ENCODE results near the gene TPPP2. TPM values are rescaled to one million over a fixed set of nuclear protein-coding genes. Genes with fewer than 3 reads are reported as not detected.

TPPP2 gene
- polyA plus RNA-seq (not detected in 2 replicates), polyA minus RNA-seq (not detected in 2 replicates)

DNA sequence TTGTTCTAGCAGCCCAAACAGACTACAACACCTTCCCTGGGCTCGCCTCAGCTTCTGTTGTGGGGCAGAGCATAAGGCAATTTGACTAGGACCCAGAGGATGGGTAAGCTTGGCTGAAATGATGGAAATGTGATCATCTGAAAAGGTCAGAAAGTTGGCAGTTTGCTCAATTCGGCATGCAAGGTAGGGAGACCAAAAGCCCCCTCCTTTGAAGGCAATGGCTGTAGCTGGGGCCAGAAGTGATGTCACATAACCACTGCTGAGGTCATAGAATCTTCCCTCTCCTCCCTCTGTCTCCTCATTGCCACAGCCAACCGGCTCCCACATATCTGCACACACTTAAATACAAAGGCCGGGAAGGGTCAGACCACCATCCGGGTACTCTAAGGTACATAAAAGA lies at the start of gene TPPP2:
Gene TPPP2 (plus strand): TSS at position 301 of the 400 bp plus-strand sequence. CDS start 365 bp downstream, outside the sequence.
- Histone ChIP-seq H2AFZ (ENCODE audit: low read depth, low read length) (no peak within 1 kb of the TSS), H3K4me2 (ENCODE audit: low read length) (no peak within 1 kb of the TSS), H3F3A (ENCODE audit: insufficient read depth, low read length, poor library complexity, severe bottlenecking) (no peaks in the 10 kb centered on the region), H3K4me3 (ENCODE audit: low read length) (no peak within 1 kb of the TSS), H3K27ac (ENCODE audit: low read length) (no peak within 1 kb of the TSS), H3K79me2 (replicated peaks; ENCODE audit: insufficient read depth, low read length) (no peaks in the 10 kb centered on the region), H3K9me3 (ENCODE audit: low read length) (no peaks in the 10 kb centered on the region), H3K27me3 (ENCODE audit: insufficient read depth, low read depth, low read length) (peaks cover 4% of the 10 kb centered on the region), H3K9me2 (ENCODE audit: insufficient read depth, low read length) (no peaks in the 10 kb centered on the region), H3K36me3 (ENCODE audit: insufficient read depth, low read length) (no peaks in the 10 kb centered on the region), H3K9ac (ENCODE audit: low read length) (no peak within 1 kb of the TSS), H4K20me1 (ENCODE audit: insufficient read depth) (no peaks in the 10 kb centered on the region)
- TF ChIP-seq MXI1 (conservative IDR thresholded peaks at IDR 0.05; ENCODE audit: poor library complexity, severe bottlenecking) (no peak), POLR2AphosphoS5 (IDR thresholded peaks at IDR 0.05) (no peak), RAD21 (conservative IDR thresholded peaks at IDR 0.05) (no peak), EP300 (conservative IDR thresholded peaks at IDR 0.05; ENCODE audit: poor library complexity, severe bottlenecking) (no peak), REST (IDR thresholded peaks at IDR 0.05; ENCODE audit: borderline replicate concordance) (no peak), SMC3 (conservative IDR thresholded peaks at IDR 0.05; ENCODE audit: poor library complexity) (no peak), EZH2 (IDR thresholded peaks at IDR 0.05; ENCODE audit: borderline replicate concordance, insufficient read depth, low read length, poor library complexity, severe bottlenecking) (no peak), TAF1 (IDR thresholded peaks at IDR 0.05; ENCODE audit: low read depth) (no peak)
- TF ChIP-seq, protein P1, sequence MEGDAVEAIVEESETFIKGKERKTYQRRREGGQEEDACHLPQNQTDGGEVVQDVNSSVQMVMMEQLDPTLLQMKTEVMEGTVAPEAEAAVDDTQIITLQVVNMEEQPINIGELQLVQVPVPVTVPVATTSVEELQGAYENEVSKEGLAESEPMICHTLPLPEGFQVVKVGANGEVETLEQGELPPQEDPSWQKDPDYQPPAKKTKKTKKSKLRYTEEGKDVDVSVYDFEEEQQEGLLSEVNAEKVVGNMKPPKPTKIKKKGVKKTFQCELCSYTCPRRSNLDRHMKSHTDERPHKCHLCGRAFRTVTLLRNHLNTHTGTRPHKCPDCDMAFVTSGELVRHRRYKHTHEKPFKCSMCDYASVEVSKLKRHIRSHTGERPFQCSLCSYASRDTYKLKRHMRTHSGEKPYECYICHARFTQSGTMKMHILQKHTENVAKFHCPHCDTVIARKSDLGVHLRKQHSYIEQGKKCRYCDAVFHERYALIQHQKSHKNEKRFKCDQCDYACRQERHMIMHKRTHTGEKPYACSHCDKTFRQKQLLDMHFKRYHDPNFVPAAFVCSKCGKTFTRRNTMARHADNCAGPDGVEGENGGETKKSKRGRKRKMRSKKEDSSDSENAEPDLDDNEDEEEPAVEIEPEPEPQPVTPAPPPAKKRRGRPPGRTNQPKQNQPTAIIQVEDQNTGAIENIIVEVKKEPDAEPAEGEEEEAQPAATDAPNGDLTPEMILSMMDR (IDR thresholded peaks at IDR 0.05; ENCODE audit: poor library complexity, severe bottlenecking) = no peak

DNA sequence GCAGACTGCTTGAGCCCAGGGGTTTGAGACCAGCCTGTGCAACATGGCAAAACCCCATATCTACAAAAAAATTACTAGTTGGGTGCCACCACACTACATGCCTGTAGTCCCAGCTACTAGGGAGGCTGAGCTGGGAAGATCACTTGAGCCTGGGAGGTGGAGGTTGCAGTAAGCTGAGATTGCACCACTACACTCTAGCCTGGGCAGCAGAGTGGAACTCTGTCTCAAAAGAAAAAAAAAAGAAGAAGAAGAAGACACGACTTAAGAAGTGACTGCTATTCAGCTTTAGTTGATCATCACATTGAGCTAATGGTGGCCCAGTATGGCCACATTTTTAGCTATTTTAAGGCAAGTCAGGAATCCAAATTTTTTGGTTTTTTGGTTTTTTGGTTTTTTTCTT lies 49.1 kb upstream of the TPPP2 start:
- Histone ChIP-seq H3K27me3 (ENCODE audit: insufficient read depth, low read depth, low read length) (no peaks in the 10 kb centered on the region), H3K79me2 (replicated peaks; ENCODE audit: insufficient read depth, low read length) (no peaks in the 10 kb centered on the region), H3K4me2 (ENCODE audit: low read length) (no peak overlapping the region), H2AFZ (ENCODE audit: low read depth, low read length) (no peak overlapping the region), H3F3A (ENCODE audit: insufficient read depth, low read length, poor library complexity, severe bottlenecking) (no peaks in the 10 kb centered on the region), H3K36me3 (ENCODE audit: insufficient read depth, low read length) (no peaks in the 10 kb centered on the region), H4K20me1 (ENCODE audit: insufficient read depth) (no peaks in the 10 kb centered on the region), H3K27ac (ENCODE audit: low read length) (no peak overlapping the region), H3K4me3 (ENCODE audit: low read length) (no peak overlapping the region), H3K9me3 (ENCODE audit: low read length) (no peaks in the 10 kb centered on the region), H3K9me2 (ENCODE audit: insufficient read depth, low read length) (no peaks in the 10 kb centered on the region), H3K9ac (ENCODE audit: low read length) (no peak overlapping the region)
- no peak for TF ChIP-seq EZH2 (IDR thresholded peaks at IDR 0.05; ENCODE audit: borderline replicate concordance, insufficient read depth, low read length, poor library complexity, severe bottlenecking)
- TF ChIP-seq TAF1 (IDR thresholded peaks at IDR 0.05; ENCODE audit: low read depth) = no peak
- TF ChIP-seq REST (IDR thresholded peaks at IDR 0.05; ENCODE audit: borderline replicate concordance) = no peak
- TF ChIP-seq SMC3 (conservative IDR thresholded peaks at IDR 0.05; ENCODE audit: poor library complexity) = no peak
- no peak for TF ChIP-seq POLR2AphosphoS5 (IDR thresholded peaks at IDR 0.05)
- TF ChIP-seq RAD21 (conservative IDR thresholded peaks at IDR 0.05) = no peak
- no peak for TF ChIP-seq MXI1 (conservative IDR thresholded peaks at IDR 0.05; ENCODE audit: poor library complexity, severe bottlenecking)
- TF ChIP-seq, protein P1 (IDR thresholded peaks at IDR 0.05; ENCODE audit: poor library complexity, severe bottlenecking) = no peak
- no peak for TF ChIP-seq EP300 (conservative IDR thresholded peaks at IDR 0.05; ENCODE audit: poor library complexity, severe bottlenecking)

Measured in neural cell (in vitro differentiated cells).